GM19455 (cell line): ENCODE results near the gene OR6C6.
"Not testable (repeated sequence)": the region's sequence is repeated elsewhere in the genome, so short reads cannot be mapped to it uniquely, and the experiment has no call there.

Source experiments
- ATAC-seq: cut with Tn5 transposase; IDR thresholded peaks from one replicate; pipeline ENCODE4 v1.9.1; 2021; ENCODE audit not compliant: unreplicated experiment

The OR6C6 gene

DNA sequence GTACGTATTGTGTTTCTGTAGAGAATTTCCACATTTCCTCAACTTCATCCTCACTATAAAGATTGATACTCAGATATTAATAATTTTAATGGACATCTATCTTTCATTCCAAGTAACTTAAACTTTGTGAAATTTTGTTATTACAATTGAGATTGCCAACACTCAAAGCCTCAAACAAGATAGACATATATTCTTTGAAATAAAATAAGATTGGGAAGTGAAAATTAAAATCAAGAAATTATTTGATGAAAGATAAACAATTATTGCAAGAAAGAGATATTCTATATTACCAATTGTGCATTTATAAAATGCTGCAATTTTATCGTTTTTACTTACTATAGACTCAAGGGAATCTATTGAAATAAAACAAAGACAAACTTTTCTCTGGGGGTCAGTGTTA is at the start of gene OR6C6:
OR6C6 (minus strand) TSS at position 101 of the 400 bp plus-strand sequence. CDS start 1,337 bp downstream, outside the sequence.
- ATAC-seq: no peak

DNA sequence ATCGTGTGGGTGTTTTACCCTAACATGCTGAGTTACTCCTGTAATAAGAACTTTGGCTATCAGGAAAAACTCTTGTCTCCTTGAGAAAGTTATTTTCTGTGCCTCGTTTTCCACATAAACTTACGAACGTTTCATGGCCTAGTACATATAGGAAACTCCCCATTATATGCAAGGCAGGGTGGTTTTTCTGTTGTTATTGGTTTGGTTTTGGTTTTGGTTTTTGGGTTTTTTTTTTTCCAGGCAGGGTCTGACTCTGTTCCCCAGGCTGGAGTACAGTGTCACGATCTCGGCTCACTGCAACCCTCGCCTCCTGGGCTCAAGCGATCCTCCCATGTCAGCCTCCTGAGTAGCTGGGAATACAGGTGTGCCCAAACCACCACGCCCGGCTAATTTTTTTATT is 39.6 kb upstream of the OR6C6 start:
- ATAC-seq: no peak

DNA sequence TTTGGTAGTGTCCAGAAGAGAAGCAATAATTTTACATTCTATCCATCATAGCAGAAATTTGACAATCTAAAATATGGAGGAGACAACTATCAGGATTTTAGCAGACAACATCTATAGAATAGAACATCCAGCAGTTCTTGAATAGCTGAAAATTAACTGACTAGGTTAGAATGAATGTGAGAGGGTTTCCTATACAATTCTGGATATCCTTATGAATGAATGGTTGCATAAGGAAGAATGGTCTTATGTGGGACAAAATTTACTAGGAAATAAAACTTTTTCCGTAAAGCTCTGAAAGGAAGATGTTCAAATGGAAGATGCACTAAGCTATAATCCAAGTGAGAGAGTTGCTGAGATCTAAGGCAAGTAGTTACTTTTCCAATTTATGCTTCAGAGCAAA is 34.1 kb upstream of the OR6C6 start, which contains the start of gene OR6C3:
OR6C3 (plus strand) TSS at position 301 of the 400 bp plus-strand sequence. CDS start 955 bp downstream, outside the sequence.
- no peak for ATAC-seq

DNA sequence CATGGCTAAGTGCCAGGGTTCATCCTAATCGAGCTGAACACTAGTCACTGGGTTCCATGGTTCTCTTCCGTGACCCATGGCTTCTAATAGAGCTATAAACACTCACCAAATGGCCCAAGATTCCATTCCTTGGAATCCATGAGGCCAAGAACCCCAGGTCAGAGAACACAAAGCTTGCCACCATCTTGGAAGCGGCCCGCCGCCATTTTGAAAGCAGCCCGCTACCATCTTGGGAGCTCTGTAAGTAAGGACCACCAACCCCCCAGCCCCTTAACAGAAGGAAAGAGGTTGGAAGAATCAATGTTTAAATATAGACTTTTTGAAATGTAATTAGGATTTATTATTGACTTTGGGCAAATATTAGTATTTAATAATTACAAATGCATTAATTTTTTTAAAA is 29.4 kb upstream of the OR6C6 start:
- ATAC-seq: not testable (repeated sequence)

DNA sequence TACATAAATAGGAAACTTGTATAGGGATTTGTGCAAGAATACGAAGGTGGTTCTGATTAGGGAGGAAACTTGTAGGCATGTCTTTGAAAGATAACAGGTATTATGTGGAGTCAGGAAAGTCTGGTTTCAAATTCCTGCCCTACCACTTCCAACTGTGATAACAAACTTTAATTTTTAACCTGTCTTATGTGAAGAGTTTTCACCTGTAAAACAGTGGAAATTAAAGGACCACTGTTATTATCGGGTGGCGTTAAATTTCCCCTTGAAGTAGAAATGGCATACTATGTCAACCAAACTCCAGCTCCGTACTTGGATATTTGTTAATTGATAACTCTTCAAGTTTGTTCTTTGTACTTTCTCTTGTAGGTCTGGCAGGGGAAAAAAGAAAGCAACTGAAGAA is 23.8 kb upstream of the OR6C6 start:
- no peak for ATAC-seq

DNA sequence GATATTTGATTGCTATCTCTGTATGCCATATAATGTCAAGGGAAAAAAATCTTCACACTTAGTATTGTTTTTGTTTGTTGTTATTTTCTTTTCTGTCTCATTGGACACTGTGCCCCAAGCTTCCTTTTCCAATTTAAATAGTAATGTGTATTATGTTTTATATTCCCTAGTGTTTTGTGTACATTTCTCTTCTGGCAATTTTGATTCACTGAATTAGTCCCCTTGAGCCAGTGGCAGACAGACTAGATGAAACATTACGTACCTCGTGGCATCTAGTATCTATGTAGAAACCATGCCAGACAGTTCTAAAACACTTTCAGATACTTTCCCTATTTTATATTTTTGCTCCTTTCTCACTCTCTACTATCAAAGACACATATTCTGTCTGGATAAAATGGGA is 17.7 kb upstream of the OR6C6 start, which contains the start of gene OR6C1:
OR6C1 (plus strand) TSS at position 301 of the 400 bp plus-strand sequence. CDS start 6,257 bp downstream, outside the sequence.
- ATAC-seq: no peak

DNA sequence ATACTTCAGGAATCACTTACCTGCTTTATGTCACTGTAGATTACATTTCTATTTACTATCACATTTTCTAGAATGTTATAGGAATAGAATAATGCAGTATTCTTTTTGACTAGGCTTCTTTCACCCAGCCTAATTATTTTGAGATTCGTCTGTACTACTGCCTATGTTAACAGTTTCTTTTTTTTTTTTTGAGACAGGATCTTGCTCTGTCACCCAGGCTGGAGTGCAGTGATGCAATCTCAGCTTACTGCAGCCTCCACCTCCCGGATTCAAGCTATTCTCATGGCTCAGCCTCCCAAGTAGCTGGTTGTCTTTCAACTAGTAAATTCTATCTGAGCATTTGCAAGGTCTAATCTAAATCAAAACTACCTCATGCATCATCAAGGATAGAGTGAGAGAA is 6.4 kb downstream of the OR6C6 start:
- ATAC-seq: no peak

DNA sequence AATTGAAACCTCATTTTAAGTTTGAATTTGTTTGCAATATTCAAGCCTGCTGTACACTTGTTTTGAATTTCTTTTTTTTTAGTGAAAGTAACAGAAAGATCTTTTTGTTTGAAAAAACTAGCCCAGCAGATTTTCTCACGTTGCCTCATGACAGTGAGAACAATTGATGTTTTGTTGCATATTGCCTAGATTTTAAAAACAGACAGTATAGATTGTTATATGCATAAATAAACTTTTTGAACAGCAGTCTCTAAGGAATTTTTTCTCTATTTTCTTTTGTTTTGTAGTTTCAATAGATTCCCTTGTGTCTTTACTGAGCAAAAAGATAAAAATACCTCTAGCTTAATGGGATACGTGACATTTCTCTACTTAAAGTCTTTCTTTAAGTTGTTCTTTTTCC is 15.4 kb downstream of the OR6C6 start:
- no peak for ATAC-seq

DNA sequence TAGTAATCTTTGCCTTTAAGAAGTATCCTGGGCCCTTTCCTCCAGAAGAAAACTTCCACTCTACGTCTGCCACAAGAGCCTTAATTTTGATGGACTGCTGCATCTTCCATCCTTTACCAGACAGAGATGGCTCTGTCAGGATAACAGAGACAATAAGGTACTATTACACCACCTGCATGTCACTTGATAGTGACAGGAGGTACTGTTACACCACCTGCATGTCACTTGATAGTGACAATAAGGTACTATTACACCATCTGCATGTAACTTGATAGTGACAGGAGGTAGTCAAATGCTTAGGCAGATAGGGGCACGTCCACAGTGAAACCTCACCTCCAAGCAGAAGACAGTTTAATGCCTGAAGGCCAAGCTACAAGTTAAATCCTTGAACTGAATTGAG is 38.1 kb downstream of the OR6C6 start:
- ATAC-seq: no peak

DNA sequence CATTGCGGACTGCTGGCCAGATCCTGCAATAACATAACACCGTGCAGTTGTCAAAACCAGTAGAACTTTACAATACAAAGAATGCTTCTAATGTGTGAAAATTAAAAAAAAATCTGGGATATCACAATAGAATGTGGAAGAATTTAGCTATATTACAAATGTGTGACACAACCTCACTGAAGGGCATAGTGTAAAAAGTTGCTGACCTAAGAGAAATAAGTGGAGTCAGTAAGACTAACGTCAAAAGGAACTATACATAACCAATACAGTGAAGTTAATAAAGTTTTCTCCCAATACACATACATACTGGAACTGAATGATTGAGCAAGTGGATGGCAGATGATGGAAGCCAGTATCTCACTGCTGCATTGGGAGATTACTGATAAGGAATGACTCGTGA is 39.5 kb downstream of the OR6C6 start:
- no peak for ATAC-seq

DNA sequence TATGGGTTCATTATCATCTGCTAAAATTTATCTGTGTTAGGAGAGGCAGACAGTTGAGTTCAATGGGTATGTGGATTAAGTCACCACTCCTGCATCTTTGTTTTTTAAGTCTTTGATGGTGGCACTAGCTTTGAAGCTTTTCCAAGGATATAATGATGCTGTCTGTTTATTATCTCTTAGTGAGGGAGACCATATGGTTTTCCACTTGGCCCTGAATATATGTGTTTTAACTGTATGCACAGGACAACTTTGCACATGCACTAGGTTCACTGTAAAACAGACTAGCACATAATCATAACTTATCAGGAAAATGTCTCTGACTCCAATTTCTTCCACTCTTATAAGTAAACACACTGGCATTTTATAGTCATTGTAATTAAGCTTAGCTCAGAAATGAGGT is 43.1 kb downstream of the OR6C6 start:
- no peak for ATAC-seq

DNA sequence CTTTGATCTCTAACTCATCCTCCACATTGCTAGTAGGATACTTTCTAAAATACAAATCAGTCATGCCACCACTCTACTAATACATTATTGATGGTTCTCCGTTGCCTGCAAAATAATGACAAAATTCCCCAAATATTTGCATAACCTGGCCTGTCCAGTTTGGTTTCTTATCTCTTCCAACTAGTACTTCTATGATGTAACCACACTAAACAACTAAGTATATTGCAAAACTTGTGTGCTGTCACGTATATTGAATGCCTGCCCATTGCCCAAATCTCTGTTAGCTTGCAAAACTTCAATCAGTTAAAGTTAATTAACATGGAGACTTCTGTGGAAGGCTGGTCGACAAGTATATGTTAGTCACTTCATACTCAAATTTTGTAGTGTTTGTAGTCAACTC is 45.4 kb downstream of the OR6C6 start:
- no peak for ATAC-seq

DNA sequence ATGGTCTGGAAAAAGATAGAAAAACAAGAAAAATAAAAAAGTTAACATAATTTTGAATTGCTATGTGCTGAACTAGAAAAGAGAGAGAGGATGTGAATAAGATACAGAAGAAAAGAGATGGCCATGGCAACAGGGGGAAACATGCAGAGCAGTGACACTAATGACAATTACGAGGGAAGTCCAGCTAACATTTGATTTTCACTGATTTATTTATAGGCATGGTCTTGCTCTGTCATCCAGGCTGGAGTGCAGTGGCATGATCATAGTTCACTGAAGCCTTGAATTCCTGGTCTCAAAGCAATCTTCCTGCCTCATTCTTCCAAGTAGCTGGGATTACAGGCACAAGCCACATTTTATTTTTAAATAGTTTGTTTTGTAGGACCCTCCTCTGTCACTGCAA is 50.2 kb downstream of the OR6C6 start:
- no peak for ATAC-seq

DNA sequence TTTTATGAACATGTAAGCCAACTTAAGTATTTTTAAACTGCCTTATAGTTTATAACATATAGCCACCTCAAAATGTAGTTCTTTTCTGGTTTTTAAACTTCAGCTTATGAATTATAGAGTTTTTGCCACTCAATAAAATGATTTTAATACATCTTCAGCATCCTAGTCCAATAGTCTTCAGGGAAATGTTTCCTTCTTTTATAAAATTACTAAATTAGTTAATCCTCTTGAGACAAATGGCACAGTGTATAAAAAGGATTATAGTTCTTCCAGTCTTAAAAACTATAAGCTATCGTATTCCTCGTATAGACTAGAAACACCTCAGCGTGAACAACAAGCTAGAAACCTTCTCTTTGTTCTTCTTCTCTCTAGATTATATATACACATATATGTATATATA is 52.1 kb downstream of the OR6C6 start, which contains the start of gene OR6C74:
OR6C74 (plus strand) TSS at position 301 of the 400 bp plus-strand sequence. CDS start 2,679 bp downstream, outside the sequence.
- no peak for ATAC-seq
